Mesenchymal stem cell (in vitro differentiated cells and primary cell): ENCODE results near the gene A4GALT.
A peak's percentile ranks its signal among the peaks of the same experiment; 100 is the strongest.

Experiments used
- DNase-seq: peaks from one replicate; pipeline ENCODE4 v3.0.0-alpha.2; 2013
- H2AFZ ChIP-seq: one replicate; pipeline ENCODE4 v1.6.1; 2013; ENCODE audit warnings: low read depth, mild to moderate bottlenecking, control low read depth, inconsistent platforms, low read length, moderate library complexity
- H2AK5ac ChIP-seq: 2 replicates; pipeline ENCODE4 v1.6.1; 2013; ENCODE audit warnings: low read length, moderate library complexity, mild to moderate bottlenecking, inconsistent platforms; ENCODE audit not compliant: severe bottlenecking
- H2BK120ac ChIP-seq: one replicate; pipeline ENCODE4 v1.6.1; 2013; ENCODE audit warnings: low read depth, mild to moderate bottlenecking, inconsistent platforms, low read length, moderate library complexity
- H2BK12ac ChIP-seq, 2 experiments: one replicate each; pipeline ENCODE4 v1.6.1; 2013; ENCODE audit warnings: inconsistent platforms in 2 of 2, low read length in 2 of 2, mild to moderate bottlenecking in 2 of 2, moderate library complexity in 2 of 2, control low read depth in 1 of 2
- H2BK15ac ChIP-seq: one replicate; pipeline ENCODE4 v1.6.1; 2013; ENCODE audit warnings: mild to moderate bottlenecking, low read depth, inconsistent platforms; ENCODE audit not compliant: poor library complexity, severe bottlenecking
- H2BK5ac ChIP-seq: 2 replicates; pipeline ENCODE4 v1.6.1; 2013; ENCODE audit warnings: low read depth, mild to moderate bottlenecking, low read length, control low read depth, inconsistent platforms; ENCODE audit not compliant: poor library complexity, severe bottlenecking
- H3K14ac ChIP-seq, 2 experiments: one replicate each; pipeline ENCODE4 v1.6.1; 2013; ENCODE audit warnings: inconsistent platforms in 2 of 2, low read length in 2 of 2, control low read depth in 1 of 2, mild to moderate bottlenecking in 1 of 2, moderate library complexity in 1 of 2
- H3K18ac ChIP-seq, 2 experiments: one replicate each; pipeline ENCODE4 v1.6.1; 2013; ENCODE audit warnings: inconsistent platforms in 2 of 2, low read length in 2 of 2, control low read depth in 1 of 2, low read depth in 1 of 2, mild to moderate bottlenecking in 1 of 2
- H3K23ac ChIP-seq, 2 experiments: one replicate each; pipeline ENCODE4 v1.6.1; 2013; ENCODE audit warnings: inconsistent platforms in 2 of 2, low read length in 2 of 2, mild to moderate bottlenecking in 2 of 2, moderate library complexity in 2 of 2, control low read depth in 1 of 2
- H3K27ac ChIP-seq: 2 replicates; pipeline ENCODE4 v1.5.1; 2013; ENCODE audit warnings: mild to moderate bottlenecking, moderate library complexity, low read length, control low read depth, inconsistent platforms; ENCODE audit not compliant: poor library complexity, severe bottlenecking
- H3K27me3 ChIP-seq, 2 experiments: 2 replicates each; pipeline versions ENCODE4 v1.6.1 to v1.7.0; 2013; ENCODE audit warnings: low read length in 2 of 2, mild to moderate bottlenecking in 2 of 2, moderate library complexity in 2 of 2, control low read depth in 1 of 2, inconsistent platforms in 1 of 2; ENCODE audit not compliant: control insufficient read depth in 1 of 2, insufficient read depth in 1 of 2
- H3K36me3 ChIP-seq, 2 experiments: 2 replicates each; pipeline versions ENCODE4 v1.6.1 to v1.7.0; 2013; ENCODE audit warnings: low read length in 2 of 2, control low read depth in 1 of 2, inconsistent platforms in 1 of 2, low read depth in 1 of 2, mild to moderate bottlenecking in 1 of 2; ENCODE audit not compliant: insufficient read depth in 2 of 2, control insufficient read depth in 1 of 2
- H3K4ac ChIP-seq, 2 experiments: one replicate each; pipeline ENCODE4 v1.6.1; 2013; ENCODE audit warnings: inconsistent platforms in 2 of 2, low read length in 2 of 2, mild to moderate bottlenecking in 2 of 2, moderate library complexity in 2 of 2, control low read depth in 1 of 2, low read depth in 1 of 2
- H3K4me1 ChIP-seq: 2 replicates; pipeline ENCODE4 v1.6.1; 2013; ENCODE audit warnings: low read depth, low read length, control low read depth; ENCODE audit not compliant: control insufficient read depth, insufficient read depth
- H3K4me2 ChIP-seq: 2 replicates; pipeline ENCODE4 v1.6.1; 2013; ENCODE audit warnings: low read length, mild to moderate bottlenecking, inconsistent platforms; ENCODE audit not compliant: poor library complexity, severe bottlenecking
- H3K4me3 ChIP-seq, 2 experiments: 2 replicates each; pipeline versions ENCODE4 v1.5.1 to v1.7.0; 2013; ENCODE audit warnings: low read length in 2 of 2, mild to moderate bottlenecking in 2 of 2, control low read depth in 1 of 2, low read depth in 1 of 2; ENCODE audit not compliant: insufficient read depth in 1 of 2
- H3K79me1 ChIP-seq: replicated peaks from 2 replicates; pipeline ENCODE4 v1.6.1; 2013; ENCODE audit warnings: mild to moderate bottlenecking, control low read depth, low read length, inconsistent platforms; ENCODE audit not compliant: poor library complexity, severe bottlenecking
- H3K9ac ChIP-seq: 2 replicates; pipeline ENCODE4 v1.7.0; 2013; ENCODE audit warnings: mild to moderate bottlenecking, low read length, moderate library complexity
- H3K9me3 ChIP-seq: 2 replicates; pipeline ENCODE4 v1.7.0; 2013; ENCODE audit warnings: mild to moderate bottlenecking, low read length; ENCODE audit not compliant: control insufficient read depth
- H4K8ac ChIP-seq: one replicate; pipeline ENCODE4 v1.6.1; 2013; ENCODE audit warnings: inconsistent platforms, mild to moderate bottlenecking, low read length, moderate library complexity
- H4K91ac ChIP-seq: one replicate; pipeline ENCODE4 v1.6.1; 2013; ENCODE audit warnings: mild to moderate bottlenecking, low read length, inconsistent platforms
- WGBS: methylation state at CpG from one replicate; pipeline ENCODE4 v1.1.7; 2013; ENCODE audit warnings: mixed read lengths; 5-methylcytosine and 5-hydroxymethylcytosine counted together

A4GALT gene

DNA sequence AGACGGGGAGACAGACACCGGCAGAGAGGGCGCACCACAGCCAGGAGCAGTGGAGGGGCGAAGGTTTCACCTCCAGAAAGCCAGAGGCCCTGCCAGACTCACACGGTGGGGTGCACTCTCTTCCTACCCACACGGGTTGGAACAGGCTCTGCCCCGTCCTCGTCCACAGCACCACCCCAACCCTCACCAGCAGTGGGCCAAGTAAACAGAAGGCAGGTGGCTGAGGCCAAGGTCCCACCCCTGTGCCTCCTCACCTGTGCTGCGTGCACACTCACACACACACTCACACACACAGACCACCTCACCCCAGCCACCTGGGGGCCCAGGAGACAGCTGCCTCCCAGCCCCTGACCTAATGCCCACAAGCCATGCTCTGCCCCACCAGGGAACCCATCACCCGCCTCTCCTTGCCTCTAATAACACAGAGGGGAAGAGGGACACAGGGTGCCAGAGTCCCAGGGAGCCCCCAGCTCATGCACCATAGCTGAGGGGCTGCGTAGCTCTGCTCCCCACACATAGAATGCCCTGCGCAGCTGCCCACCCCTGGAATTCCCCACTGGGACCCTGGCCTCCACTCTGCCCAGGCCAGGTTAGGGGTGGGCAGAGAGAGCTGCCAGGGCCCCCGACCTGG is 74.6 kb downstream of the A4GALT start:
- Histone ChIP-seq H3K79me1 (peaks cover 7% of the 10 kb centered on the region), H3K14ac (peak overlapping the region in 1 of 2 experiments; percentile 68), H2BK12ac (peak overlapping the region in 1 of 2 experiments; percentile 18), H3K4ac (no peak overlapping the region), H4K8ac (peak overlapping the region; percentile 82), H2AFZ (no peak overlapping the region), H2AK5ac (peak overlapping the region; percentile 83), H3K9ac (peak overlapping the region; percentile 79), H3K36me3 (peaks cover 3 to 19% of the 10 kb centered on the region in 2 experiments), H2BK5ac (no peak overlapping the region), H2BK120ac (no peak overlapping the region), H3K23ac (no peak overlapping the region), H3K4me3 (peak overlapping the region in 1 of 2 experiments; percentile 58), H3K27me3 (no peaks in the 10 kb centered on the region), H4K91ac (peak overlapping the region; percentile 74), H3K4me1 (peaks cover 65% of the 10 kb centered on the region), H2BK15ac (peak overlapping the region; percentile 26), H3K9me3 (no peaks in the 10 kb centered on the region), H3K4me2 (no peak overlapping the region), H3K27ac (no peak overlapping the region), H3K18ac (peak overlapping the region in 1 of 2 experiments; percentile 19)
- WGBS: 95% methylated on average over 12 of the region's 13 CpGs
- DNase-seq: no peak

DNA sequence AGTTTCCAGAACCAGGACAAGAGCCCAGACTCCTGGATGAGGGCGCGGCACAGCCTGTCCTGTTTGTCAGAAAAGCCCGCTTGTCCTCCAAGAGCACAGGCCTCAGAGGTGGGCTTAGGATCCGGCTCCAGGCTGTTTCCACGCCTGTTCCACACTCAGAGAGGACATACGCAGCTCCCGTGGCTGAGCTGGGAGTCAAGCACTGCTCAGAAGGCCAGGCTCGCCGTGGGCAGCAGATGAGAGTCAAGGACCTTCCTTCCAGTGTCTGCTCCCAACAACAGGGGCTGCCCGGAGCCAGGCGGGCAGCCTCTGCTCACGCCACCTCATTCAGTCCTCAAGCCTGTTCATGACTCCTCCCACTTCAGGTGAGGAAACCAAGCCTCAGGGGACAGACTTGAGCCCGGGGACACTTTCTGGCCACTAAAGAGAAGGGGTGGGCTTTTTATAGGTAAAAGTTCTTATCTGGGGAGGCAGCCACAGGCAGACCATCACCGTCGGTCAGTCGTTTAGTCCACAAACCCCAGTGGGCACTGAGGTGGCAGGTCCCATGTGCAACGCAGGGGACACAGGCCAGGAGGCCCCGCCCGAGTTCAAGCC is 75.2 kb downstream of the A4GALT start:
- peak overlapping the region in 1 of 2 experiments; percentile 12 for H2BK12ac ChIP-seq
- 90% methylated on average over 17 of the region's 19 CpGs for WGBS

DNA sequence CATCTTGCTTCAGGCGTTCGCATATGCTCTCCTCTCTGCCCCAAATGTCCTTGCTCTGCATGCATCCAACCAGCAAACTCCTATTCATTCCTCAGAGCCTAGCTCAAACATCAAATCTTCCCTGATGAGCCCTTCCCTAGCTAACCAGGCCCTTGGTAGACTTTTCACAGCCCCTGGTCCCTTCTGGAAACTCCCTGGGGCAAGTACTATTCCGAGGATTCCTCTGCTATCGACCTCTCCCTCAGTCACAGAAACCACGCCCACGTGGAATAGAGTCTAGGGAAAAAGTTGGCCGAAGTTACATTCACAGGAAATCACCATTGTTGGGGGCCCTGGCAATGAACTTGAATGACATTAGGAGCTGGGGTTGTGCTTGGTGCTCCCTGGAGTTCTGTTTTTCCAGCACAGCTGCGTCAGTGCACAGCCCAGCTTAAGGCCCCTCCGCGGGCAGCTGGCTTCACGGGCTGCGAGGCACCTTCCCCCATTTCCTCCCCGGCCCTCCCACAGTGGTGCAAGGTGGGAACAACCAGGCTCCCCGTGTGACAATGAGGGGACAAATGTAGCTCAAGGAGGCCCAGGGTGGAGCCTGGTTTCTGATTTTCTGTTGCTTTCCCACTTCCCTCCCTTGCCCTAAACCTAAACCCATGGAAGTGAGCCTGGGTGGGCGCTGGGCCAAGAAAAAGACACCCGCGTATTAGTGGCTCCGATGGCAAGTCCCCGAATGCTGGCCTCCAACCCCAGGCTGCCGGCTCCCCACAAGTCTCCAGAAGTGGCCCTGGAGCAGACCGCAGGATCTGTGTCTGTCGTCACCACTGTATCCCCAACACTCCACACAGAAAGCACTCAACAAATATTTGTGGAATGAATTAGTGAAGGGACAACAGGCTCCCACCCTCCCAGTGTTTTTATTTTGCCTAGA is 76.0 kb downstream of the A4GALT start:
- H3K36me3 ChIP-seq: peaks cover 3 to 22% of the 10 kb centered on the region in 2 experiments

More for the DNA sequence above, 75.2 kb downstream of the A4GALT start:
- no peak overlapping the region for H2BK120ac ChIP-seq
- H3K4me3 ChIP-seq: peak overlapping the region in 1 of 2 experiments; percentile 58
- peaks cover 3 to 21% of the 10 kb centered on the region in 2 experiments for H3K36me3 ChIP-seq
- no peak for DNase-seq
- H3K9ac ChIP-seq: peak overlapping the region; percentile 79
- H2BK15ac ChIP-seq: no peak overlapping the region
- H3K27me3 ChIP-seq: no peaks in the 10 kb centered on the region
- peak overlapping the region; percentile 45 for H4K8ac ChIP-seq
- peak overlapping the region in 1 of 2 experiments; percentile 59 for H3K4ac ChIP-seq
- peak overlapping the region; percentile 15 to 58 for H3K18ac ChIP-seq
- H3K23ac ChIP-seq: peak overlapping the region in 1 of 2 experiments; percentile 9
- no peak overlapping the region for H2AFZ ChIP-seq
- peak overlapping the region; percentile 12 for H3K4me2 ChIP-seq
- peak overlapping the region; percentile 69 for H3K27ac ChIP-seq
- H2AK5ac ChIP-seq: peak overlapping the region; percentile 57
- no peak overlapping the region for H4K91ac ChIP-seq
- H2BK5ac ChIP-seq: peak overlapping the region; percentile 40
- no peaks in the 10 kb centered on the region for H3K9me3 ChIP-seq
- H3K79me1 ChIP-seq: peaks cover 8% of the 10 kb centered on the region
- peaks cover 63% of the 10 kb centered on the region for H3K4me1 ChIP-seq
- no peak overlapping the region for H3K14ac ChIP-seq

More for the DNA sequence above, 76.0 kb downstream of the A4GALT start:
- Histone ChIP-seq H3K9me3 (no peaks in the 10 kb centered on the region), H3K23ac (peak overlapping the region in 1 of 2 experiments; percentile 9), H4K8ac (no peak overlapping the region), H2AK5ac (peak overlapping the region; percentile 59), H2BK15ac (peak overlapping the region; percentile 56), H4K91ac (no peak overlapping the region), H3K4me1 (peaks cover 66% of the 10 kb centered on the region), H3K4me2 (peak overlapping the region; percentile 12), H3K4ac (peak overlapping the region; percentile 12 to 15), H3K27ac (peak overlapping the region; percentile 69), H3K4me3 (peak overlapping the region in 1 of 2 experiments; percentile 34), H2AFZ (no peak overlapping the region), H2BK120ac (no peak overlapping the region), H2BK5ac (peak overlapping the region; percentile 40), H3K14ac (no peak overlapping the region), H2BK12ac (no peak overlapping the region), H3K27me3 (no peaks in the 10 kb centered on the region), H3K9ac (peak overlapping the region; percentile 79), H3K79me1 (peaks cover 8% of the 10 kb centered on the region), H3K18ac (peak overlapping the region in 1 of 2 experiments; percentile 59)
- peak; percentile 45 for DNase-seq
- 74% methylated on average over 16 of the region's 22 CpGs for WGBS
